Mammary epithelial cell (primary cell): ENCODE measurements around the gene C1orf198.

Experiments used
- CTCF ChIP-seq, 2 donors: IDR thresholded peaks in 1 of 2; conservative IDR thresholded peaks in 1 of 2; 2 replicates each; pipeline ENCODE4 v1.5.1; 2011 to 2012; ENCODE audit warnings: inconsistent platforms in 2 of 2, low read length in 2 of 2, mild to moderate bottlenecking in 2 of 2, control low read depth in 1 of 2, low read depth in 1 of 2; ENCODE audit not compliant: insufficient read depth in 1 of 2; ENCODE audit errors: extremely low read depth in 1 of 2
- EZH2 ChIP-seq: IDR thresholded peaks from 2 replicates; pipeline ENCODE4 v1.6.1; 2012; ENCODE audit warnings: low read length, inconsistent platforms, borderline replicate concordance

GRCh38 chr1:230892018-230892491, 23.7 kb upstream of the C1orf198 start:
- TF ChIP-seq EZH2 (no peak), CTCF (conservative IDR thresholded peaks at IDR 0.05 in 1 of 2, IDR thresholded peaks at IDR 0.05 in 1 of 2; ENCODE audit: extremely low read depth in 1 of 2, insufficient read depth in 1 of 2, low read depth in 1 of 2, low read length in 2 of 2) (no peak)
